HEK293 (cell line): ENCODE results near the gene KLHL7.

Experiments
- CTCF ChIA-PET: fragments of 350-600 bp; formaldehyde crosslinking; extraction: SDS; loops from one replicate; lab custom pipeline; 2021; ENCODE audit warnings: antibody characterized with exemption; lab: Yijun Ruan, JAX
- POLR2A ChIA-PET: fragments of 300-600 bp; formaldehyde crosslinking; extraction: SDS; loops from one replicate; lab custom pipeline; 2020; ENCODE audit warnings: antibody characterized with exemption, inconsistent platforms; lab: Yijun Ruan, JAX
- H3K27ac ChIP-seq: fragments of 200-500 bp; sonication (Bioruptor generic); 2 replicates; pipeline ENCODE4 v1.5.1; 2014; ENCODE audit warnings: low read depth, low read length, control low read depth, inconsistent platforms; ENCODE audit errors: extremely low read depth
- H3K36me3 ChIP-seq, 2 experiments: fragments of 200-500 bp in 1 of 2; sonication (Bioruptor generic) in 1 of 2; 1 replicate in 1 of 2; 2 replicates in 1 of 2; pipeline ENCODE4 v1.5.1; 2014 to 2017; ENCODE audit warnings: inconsistent platforms in 2 of 2, low read length in 2 of 2; ENCODE audit not compliant: control insufficient read depth in 2 of 2, insufficient read depth in 1 of 2
- H3K4me1 ChIP-seq: fragments of 200-500 bp; sonication (Bioruptor generic); 2 replicates; pipeline ENCODE4 v1.5.1; 2014; ENCODE audit warnings: mild to moderate bottlenecking, low read length, inconsistent platforms; ENCODE audit not compliant: control insufficient read depth, insufficient read depth
- H3K4me3 ChIP-seq: 2 replicates; pipeline ENCODE4 v1.5.1; 2011; ENCODE audit warnings: low read depth, mild to moderate bottlenecking, control low read depth, low read length, moderate library complexity
- H3K9me3 ChIP-seq: fragments of 200-500 bp; sonication (Bioruptor generic); 2 replicates; pipeline ENCODE4 v1.5.1; 2014; ENCODE audit warnings: low read depth, low read length, inconsistent platforms; ENCODE audit not compliant: control insufficient read depth, insufficient read depth
- GLI2 ChIP-seq: fragments of 450-650 bp; formaldehyde crosslinking; IDR thresholded peaks from 2 replicates; pipeline ENCODE4; 2017; ENCODE audit warnings: missing biosample characterization, missing genetic modification characterization, low read depth, borderline replicate concordance
- KLF16 ChIP-seq: fragments of 450-650 bp; formaldehyde crosslinking; IDR thresholded peaks from 2 replicates; pipeline ENCODE4 v1.5.1; 2017; ENCODE audit warnings: missing biosample characterization, missing genetic modification characterization
- OSR2 ChIP-seq: fragments of 450-650 bp; formaldehyde crosslinking; IDR thresholded peaks from 2 replicates; pipeline ENCODE4 v1.5.1; 2016; ENCODE audit warnings: missing biosample characterization, missing genetic modification characterization
- PRDM1 ChIP-seq: fragments of 450-650 bp; formaldehyde crosslinking; IDR thresholded peaks from 2 replicates; pipeline ENCODE4; 2016; ENCODE audit warnings: missing biosample characterization, missing genetic modification characterization
- ZBTB10 ChIP-seq: fragments of 450-650 bp; formaldehyde crosslinking; IDR thresholded peaks from 2 replicates; pipeline ENCODE4 v1.5.1; 2016; ENCODE audit warnings: missing biosample characterization, missing genetic modification characterization
- ZBTB26 ChIP-seq: fragments of 450-650 bp; formaldehyde crosslinking; optimal IDR thresholded peaks from 2 replicates; pipeline ENCODE3; 2016; ENCODE audit warnings: missing biosample characterization, mild to moderate bottlenecking, missing genetic modification characterization
- ZEB2 ChIP-seq: fragments of 450-650 bp; formaldehyde crosslinking; IDR thresholded peaks from 2 replicates; pipeline ENCODE4 v1.5.1; 2016; ENCODE audit warnings: missing biosample characterization, missing genetic modification characterization
- ZIC2 ChIP-seq: fragments of 450-650 bp; formaldehyde crosslinking; IDR thresholded peaks from 2 replicates; pipeline ENCODE4 v1.5.1; 2016; ENCODE audit warnings: missing biosample characterization, missing genetic modification characterization
- ZNF146 ChIP-seq: fragments of 450-650 bp; formaldehyde crosslinking; IDR thresholded peaks from 2 replicates; pipeline ENCODE4 v1.5.1; 2016; ENCODE audit warnings: missing biosample characterization, missing genetic modification characterization
- ZNF214 ChIP-seq: fragments of 450-650 bp; formaldehyde crosslinking; IDR thresholded peaks from 2 replicates; pipeline ENCODE4 v1.5.1; 2017; ENCODE audit warnings: missing biosample characterization, mild to moderate bottlenecking, missing genetic modification characterization, borderline replicate concordance
- ZNF239 ChIP-seq: fragments of 450-650 bp; formaldehyde crosslinking; IDR thresholded peaks from 2 replicates; pipeline ENCODE4 v1.5.1; 2016; ENCODE audit warnings: missing biosample characterization, missing genetic modification characterization
- ZNF24 ChIP-seq: fragments of 450-650 bp; formaldehyde crosslinking; IDR thresholded peaks from 2 replicates; pipeline ENCODE4 v1.5.1; 2016; ENCODE audit warnings: missing biosample characterization, missing genetic modification characterization
- ZNF394 ChIP-seq: fragments of 450-650 bp; formaldehyde crosslinking; IDR thresholded peaks from 2 replicates; pipeline ENCODE4 v1.5.1; 2016; ENCODE audit warnings: missing biosample characterization, missing genetic modification characterization, mild to moderate bottlenecking, moderate library complexity, borderline replicate concordance
- ZNF510 ChIP-seq: fragments of 450-650 bp; formaldehyde crosslinking; IDR thresholded peaks from 2 replicates; pipeline ENCODE4 v1.5.1; 2018; ENCODE audit warnings: mild to moderate bottlenecking, missing genetic modification characterization, missing biosample characterization; ENCODE audit not compliant: insufficient replicate concordance
- ZNF558 ChIP-seq: fragments of 450-650 bp; formaldehyde crosslinking; IDR thresholded peaks from 2 replicates; pipeline ENCODE4 v1.5.1; 2016; ENCODE audit warnings: missing biosample characterization, missing genetic modification characterization
- ZNF560 ChIP-seq: fragments of 450-650 bp; formaldehyde crosslinking; IDR thresholded peaks from 2 replicates; pipeline ENCODE4 v1.5.1; 2017; ENCODE audit warnings: missing biosample characterization, missing genetic modification characterization, borderline replicate concordance
- ZNF664 ChIP-seq: fragments of 450-650 bp; formaldehyde crosslinking; IDR thresholded peaks from 2 replicates; pipeline ENCODE4 v1.5.1; 2016; ENCODE audit warnings: missing biosample characterization, missing genetic modification characterization
- ZNF677 ChIP-seq: fragments of 450-650 bp; IDR thresholded peaks from 2 replicates; pipeline ENCODE4 v1.5.0; 2018; ENCODE audit warnings: missing biosample characterization, mild to moderate bottlenecking, missing genetic modification characterization, moderate library complexity
- ZNF701 ChIP-seq: fragments of 450-650 bp; formaldehyde crosslinking; IDR thresholded peaks from 2 replicates; pipeline ENCODE4 v1.5.1; 2016; ENCODE audit warnings: missing biosample characterization, missing genetic modification characterization
- ZNF707 ChIP-seq: fragments of 450-650 bp; formaldehyde crosslinking; IDR thresholded peaks from 2 replicates; pipeline ENCODE4 v1.5.1; 2016; ENCODE audit warnings: missing biosample characterization, missing genetic modification characterization
- ZSCAN18 ChIP-seq: fragments of 450-650 bp; formaldehyde crosslinking; IDR thresholded peaks from 2 replicates; pipeline ENCODE4 v1.5.1; 2016; ENCODE audit warnings: missing biosample characterization, missing genetic modification characterization

The KLHL7 gene

GRCh38 chr7:23105644-23106056 is at the start of gene KLHL7 (continued):
- TF ChIP-seq ZBTB10 (tag by site-specific recombination) = no peak
- TF ChIP-seq ZNF707 (tag by site-specific recombination) = no peak
- TF ChIP-seq ZNF701 (tag by site-specific recombination) = no peak
- TF ChIP-seq ZBTB26 (tag by site-specific recombination) = peak; percentile 78
- TF ChIP-seq GLI2 = no peak
- no peak for TF ChIP-seq ZSCAN18 (tag by site-specific recombination)
- peak; percentile 50; the same call in 1 of the 2 replicates for TF ChIP-seq ZIC2 (tag by site-specific recombination)
- no peak for TF ChIP-seq ZNF664 (tag by site-specific recombination)
- no peak for TF ChIP-seq ZNF146 (tag by site-specific recombination)
- no peak for TF ChIP-seq ZNF24 (tag by site-specific recombination)
- no peak for TF ChIP-seq ZNF558 (tag by site-specific recombination)
- TF ChIP-seq ZNF394 (tag by site-specific recombination) = peak; percentile 55; the same call in 1 of the 2 replicates
- TF ChIP-seq, all 188 proteins: peak for 37

- no peak overlapping the region for H3K27ac ChIP-seq
- no peaks in the 10 kb centered on the region for H3K36me3 ChIP-seq
- TF ChIP-seq ZNF510 (tag by site-specific recombination) = no peak
- TF ChIP-seq ZEB2 = no peak
- TF ChIP-seq ZNF677 (tag by site-specific recombination) = no peak
- TF ChIP-seq OSR2 (tag by site-specific recombination) = no peak
- TF ChIP-seq PRDM1 = no peak
- TF ChIP-seq ZNF560 (tag by site-specific recombination) = no peak
- no peak for TF ChIP-seq KLF16 (tag by site-specific recombination)
- TF ChIP-seq ZNF239 (tag by site-specific recombination) = no peak
- TF ChIP-seq ZNF214 (tag by site-specific recombination) = no peak
- TF ChIP-seq, all 188 proteins: peak for 0
- H3K4me3 ChIP-seq = no peak overlapping the region
- POLR2A ChIA-PET = no interaction called here
- H3K9me3 ChIP-seq = no peaks in the 10 kb centered on the region
- H3K4me1 ChIP-seq = no peaks in the 10 kb centered on the region
- CTCF ChIA-PET = interaction anchor here (0.6 to 1.7 kb wide), 4 partner anchors 13 to 499 kb away, joined by 3 read pairs; no protein-coding TSS in a partner anchor
These were observed 47.0 kb upstream of the KLHL7 start for GRCh38 chr7:23058408-23059096.
